ENCODE data around the gene TSSK3. TPM values are rescaled to one million over a fixed set of nuclear protein-coding genes. Genes with fewer than 3 reads are reported as not detected.

Gene TSSK3
- total RNA-seq, 1 experiment from 2014 or later = 2.6 TPM

- Mint-ChIP-seq H3K36me3 (ENCODE audit: insufficient read depth, unreplicated experiment) (peaks cover 83% of the 10 kb centered on the region), H3K27me3 (ENCODE audit: insufficient read depth, unreplicated experiment) (no peaks in the 10 kb centered on the region), H3K9me3 (ENCODE audit: unreplicated experiment) (no peaks in the 10 kb centered on the region), H3K4me3 (ENCODE audit: unreplicated experiment) (no peak overlapping the region), H3K27ac (ENCODE audit: unreplicated experiment) (peak overlapping the region; percentile 40), H3K4me1 (ENCODE audit: low read depth, unreplicated experiment) (peaks cover 21% of the 10 kb centered on the region)
- BruUV-seq (replicated peaks) = no TSS peak
- Histone ChIP-seq H3K4me3 (ENCODE audit: low read depth, low read length) (no peak overlapping the region), H3K9me3 (no peaks in the 10 kb centered on the region), H3K36me3 (ENCODE audit: control insufficient read depth, insufficient read depth, low read length) (peaks cover 2% of the 10 kb centered on the region; the same call in 1 of the 2 replicates), H3K4me1 (peaks cover 22% of the 10 kb centered on the region), H3K27me3 (replicated peaks; ENCODE audit: control insufficient read depth, insufficient read depth, low read length) (no peaks in the 10 kb centered on the region)
- ChIA-PET POLR2A (interaction anchor here (1.0 to 1.3 kb wide), 3 partner anchors 10 to 117 kb away, joined by 3 to 6 read pairs (median 3); no protein-coding TSS in a partner anchor), CTCF (no interaction called here)
- peak in 1 of 2 experiments; percentile 40 for DNase-seq
- no peak for TF ChIP-seq CTCF (IDR thresholded peaks at IDR 0.05; ENCODE audit: insufficient read depth in 1 of 2, low read depth in 1 of 2, low read length in 1 of 2, severe bottlenecking in 1 of 2, unreplicated experiment in 1 of 2)
- intact Hi-C loops (cut with micrococcal nuclease; ENCODE audit: unreplicated experiment) = no loop called here
These were observed 29.9 kb upstream of the TSSK3 start for GRCh38 chr1:32332290-32333079.

- H3K4me1 Mint-ChIP-seq (ENCODE audit: low read depth, unreplicated experiment) = peaks cover 21% of the 10 kb centered on the region
- peaks cover 2% of the 10 kb centered on the region; the same call in 1 of the 2 replicates for H3K36me3 ChIP-seq (ENCODE audit: control insufficient read depth, insufficient read depth, low read length)
- H3K27me3 ChIP-seq (replicated peaks; ENCODE audit: control insufficient read depth, insufficient read depth, low read length) = no peaks in the 10 kb centered on the region
- no peaks in the 10 kb centered on the region for H3K27me3 Mint-ChIP-seq (ENCODE audit: insufficient read depth, unreplicated experiment)
- no peak for DNase-seq
- intact Hi-C loops (cut with micrococcal nuclease; ENCODE audit: unreplicated experiment) = no loop called here
- no peak overlapping the region for H3K27ac Mint-ChIP-seq (ENCODE audit: unreplicated experiment)
- ChIA-PET POLR2A (no interaction called here), CTCF (no interaction called here)
- no peak overlapping the region for H3K4me3 ChIP-seq (ENCODE audit: low read depth, low read length)
- peak overlapping the region; percentile 83 for H3K4me3 Mint-ChIP-seq (ENCODE audit: unreplicated experiment)
- TSS peak; percentile 93 for BruUV-seq (replicated peaks)
- H3K4me1 ChIP-seq = peaks cover 22% of the 10 kb centered on the region
- no peaks in the 10 kb centered on the region for H3K9me3 Mint-ChIP-seq (ENCODE audit: unreplicated experiment)
- peaks cover 75% of the 10 kb centered on the region for H3K36me3 Mint-ChIP-seq (ENCODE audit: insufficient read depth, unreplicated experiment)
- TF ChIP-seq CTCF (IDR thresholded peaks at IDR 0.05; ENCODE audit: insufficient read depth in 1 of 2, low read depth in 1 of 2, low read length in 1 of 2, severe bottlenecking in 1 of 2, unreplicated experiment in 1 of 2) = no peak
- H3K9me3 ChIP-seq = no peaks in the 10 kb centered on the region
These were observed 28.9 kb upstream of the TSSK3 start for GRCh38 chr1:32333251-32333963.

- TF ChIP-seq CTCF (IDR thresholded peaks at IDR 0.05; ENCODE audit: insufficient read depth in 1 of 2, low read depth in 1 of 2, low read length in 1 of 2, severe bottlenecking in 1 of 2, unreplicated experiment in 1 of 2) = no peak
- H3K36me3 ChIP-seq (ENCODE audit: control insufficient read depth, insufficient read depth, low read length) = peaks cover 2% of the 10 kb centered on the region; the same call in 1 of the 2 replicates
- BruUV-seq (replicated peaks) = no TSS peak
- Mint-ChIP-seq H3K27me3 (ENCODE audit: insufficient read depth, unreplicated experiment) (no peaks in the 10 kb centered on the region), H3K9me3 (ENCODE audit: unreplicated experiment) (no peaks in the 10 kb centered on the region), H3K27ac (ENCODE audit: unreplicated experiment) (peak overlapping the region; percentile 59), H3K36me3 (ENCODE audit: insufficient read depth, unreplicated experiment) (peaks cover 67% of the 10 kb centered on the region), H3K4me3 (ENCODE audit: unreplicated experiment) (peak overlapping the region; percentile 83), H3K4me1 (ENCODE audit: low read depth, unreplicated experiment) (peaks cover 21% of the 10 kb centered on the region)
- ChIA-PET CTCF (no interaction called here), POLR2A (no interaction called here)
- no peaks in the 10 kb centered on the region for H3K27me3 ChIP-seq (replicated peaks; ENCODE audit: control insufficient read depth, insufficient read depth, low read length)
- H3K9me3 ChIP-seq = no peaks in the 10 kb centered on the region
- peak overlapping the region; percentile 79 for H3K4me3 ChIP-seq (ENCODE audit: low read depth, low read length)
- intact Hi-C loops (cut with micrococcal nuclease; ENCODE audit: unreplicated experiment) = no loop called here
- no peak for DNase-seq
- peaks cover 22% of the 10 kb centered on the region for H3K4me1 ChIP-seq
These were observed 28.0 kb upstream of the TSSK3 start for GRCh38 chr1:32334274-32334861.
